Hindlimb muscle (tissue), 1 donor: ENCODE measurements around the gene SLCO4A1. TPM values are rescaled to one million over a fixed set of nuclear protein-coding genes. Genes with fewer than 3 reads are reported as not detected.
A peak's percentile ranks its signal among the peaks of the same experiment; 100 is the strongest.

Source experiments
- DNase-seq: peaks from one replicate; pipeline ENCODE4 v3.0.0-alpha.2; 2013
- polyA plus RNA-seq: library from polyadenylated mRNA; unstranded; fragments of 120-200 nt; gene quantifications from one replicate; pipeline ENCODE4 v1.2.1, GENCODE V29; 2013; ENCODE audit not compliant: insufficient read length

SLCO4A1 gene
- polyA plus RNA-seq, 1 donor, result 0.26 TPM

- DNase-seq, result no peak
These were observed 4.2 kb upstream of the SLCO4A1 start for GRCh38 chr20:62638055-62638570.

- DNase-seq, result no peak
These were observed 3.5 kb upstream of the SLCO4A1 start for GRCh38 chr20:62638679-62639406.

- DNase-seq, result no peak
These were observed 2.5 kb upstream of the SLCO4A1 start for GRCh38 chr20:62639765-62640164.

GRCh38 chr20:62640870-62641269, 1.4 kb upstream of the SLCO4A1 start:
- no peak for DNase-seq

- DNase-seq, result no peak
These were observed 817 bp upstream of the SLCO4A1 start for GRCh38 chr20:62641321-62642050.

GRCh38 chr20:62642666-62643520, 590 bp downstream of the SLCO4A1 start:
- no peak for DNase-seq

GRCh38 chr20:62643521-62644043, 1.3 kb downstream of the SLCO4A1 start:
- no peak for DNase-seq

- DNase-seq, result no peak
These were observed 1.9 kb downstream of the SLCO4A1 start for GRCh38 chr20:62644044-62644795.

GRCh38 chr20:62644802-62645496, 2.6 kb downstream of the SLCO4A1 start:
- DNase-seq, result no peak

GRCh38 chr20:62645613-62646012, 3.3 kb downstream of the SLCO4A1 start:
- no peak for DNase-seq

GRCh38 chr20:62646851-62647520, 4.7 kb downstream of the SLCO4A1 start:
- no peak for DNase-seq

GRCh38 chr20:62647521-62648317, 5.4 kb downstream of the SLCO4A1 start:
- no peak for DNase-seq

GRCh38 chr20:62648318-62648995, 6.2 kb downstream of the SLCO4A1 start:
- no peak for DNase-seq

GRCh38 chr20:62649140-62649539, 6.8 kb downstream of the SLCO4A1 start:
- no peak for DNase-seq

- DNase-seq, result no peak
These were observed 8.4 kb downstream of the SLCO4A1 start for GRCh38 chr20:62650551-62651284.

- DNase-seq, result no peak
These were observed 9.2 kb downstream of the SLCO4A1 start for GRCh38 chr20:62651285-62652021.

GRCh38 chr20:62652041-62652893, 10.0 kb downstream of the SLCO4A1 start:
- peak; percentile 96 for DNase-seq
